Liver (tissue), 9 donors: Measurements from ENCODE around the gene NFATC1. TPM values are rescaled to one million over a fixed set of nuclear protein-coding genes. Genes with fewer than 3 reads are reported as not detected.

ENCODE experiments used
- DNase-seq: peaks from one replicate; pipeline ENCODE4 v3.0.0-alpha.2; 2017; ENCODE audit warnings: low spot score
- H3K27ac ChIP-seq, 2 donors: one replicate each; pipeline ENCODE4 v1.7.0; 2013; ENCODE audit warnings: inconsistent platforms in 2 of 2, low read length in 2 of 2, control low read depth in 1 of 2, low read depth in 1 of 2, mild to moderate bottlenecking in 1 of 2
- H3K27me3 ChIP-seq, 4 donors: one replicate each; pipeline versions ENCODE4 v1.6.1 to v1.7.0; 2013; ENCODE audit warnings: low read length in 3 of 4, inconsistent platforms in 1 of 4, mild to moderate bottlenecking in 1 of 4, moderate library complexity in 1 of 4; ENCODE audit not compliant: control insufficient read depth in 4 of 4, insufficient read depth in 4 of 4
- H3K36me3 ChIP-seq, 4 donors: one replicate each; pipeline versions ENCODE4 v1.6.1 to v1.7.0; 2013; ENCODE audit warnings: low read length in 3 of 4, mild to moderate bottlenecking in 3 of 4, low read depth in 1 of 4, moderate library complexity in 1 of 4; ENCODE audit not compliant: control insufficient read depth in 4 of 4, insufficient read depth in 3 of 4
- H3K4me1 ChIP-seq, 4 donors: one replicate each; pipeline versions ENCODE4 v1.6.1 to v1.7.0; 2013; ENCODE audit warnings: low read length in 3 of 4, mild to moderate bottlenecking in 3 of 4, moderate library complexity in 1 of 4; ENCODE audit not compliant: control insufficient read depth in 4 of 4, insufficient read depth in 4 of 4
- H3K4me3 ChIP-seq, 3 donors: one replicate each; pipeline versions ENCODE4 v1.6.1 to v1.7.0; 2013; ENCODE audit warnings: low read length in 3 of 3, control low read depth in 1 of 3, low read depth in 1 of 3, mild to moderate bottlenecking in 1 of 3
- H3K9ac ChIP-seq, 2 donors: one replicate each; pipeline ENCODE4 v1.7.0; 2013; ENCODE audit warnings: low read length in 2 of 2, mild to moderate bottlenecking in 2 of 2, moderate library complexity in 2 of 2, control low read depth in 1 of 2, low read depth in 1 of 2
- H3K9me3 ChIP-seq, 4 donors: one replicate each; pipeline versions ENCODE4 v1.6.1 to v1.7.0; 2013; ENCODE audit warnings: low read length in 3 of 4; ENCODE audit not compliant: control insufficient read depth in 4 of 4
- FOXA1 ChIP-seq: IDR thresholded peaks from 2 replicates; pipeline ENCODE4 v1.6.1; 2016; ENCODE audit warnings: antibody characterized with exemption
- GABPA ChIP-seq, 2 donors: IDR thresholded peaks in 1 of 2; conservative IDR thresholded peaks in 1 of 2; 2 replicates each; pipeline ENCODE4 v1.6.1; 2016; ENCODE audit warnings: antibody characterized with exemption in 2 of 2, mild to moderate bottlenecking in 1 of 2, moderate library complexity in 1 of 2
- HNF4A ChIP-seq, 2 donors: conservative IDR thresholded peaks; 2 replicates each; pipeline ENCODE4 v1.6.1; 2016; ENCODE audit warnings: antibody characterized with exemption in 2 of 2, mild to moderate bottlenecking in 2 of 2
- HNF4G ChIP-seq: IDR thresholded peaks from 2 replicates; pipeline ENCODE4 v1.6.1; 2016; ENCODE audit warnings: antibody characterized with exemption
- JUND ChIP-seq, 2 donors: IDR thresholded peaks; 2 replicates each; pipeline ENCODE4 v1.6.1; 2016; ENCODE audit warnings: antibody characterized with exemption in 2 of 2
- NR2F2 ChIP-seq: IDR thresholded peaks from 2 replicates; pipeline ENCODE4 v1.6.1; 2016; ENCODE audit warnings: antibody characterized with exemption
- RXRA ChIP-seq, 2 donors: IDR thresholded peaks; 2 replicates each; pipeline ENCODE4 v1.6.1; 2017 to 2018; ENCODE audit warnings: antibody characterized with exemption in 2 of 2, mild to moderate bottlenecking in 1 of 2
- SP1 ChIP-seq: IDR thresholded peaks from 2 replicates; pipeline ENCODE4 v1.6.1; 2018; ENCODE audit warnings: antibody characterized with exemption, mild to moderate bottlenecking
- TAF1 ChIP-seq: conservative IDR thresholded peaks from 2 replicates; pipeline ENCODE4 v1.6.1; 2016; ENCODE audit warnings: antibody characterized with exemption, mild to moderate bottlenecking
- YY1 ChIP-seq: IDR thresholded peaks from 2 replicates; pipeline ENCODE4 v1.6.1; 2016; ENCODE audit warnings: antibody characterized with exemption, mild to moderate bottlenecking
- WGBS: extraction: QIAGEN DNeasy Blood & Tissue Kit; methylation state at CpG from one replicate; pipeline ENCODE4 v1.1.7; 2013; 5-methylcytosine and 5-hydroxymethylcytosine counted together
- polyA plus RNA-seq, 2 donors: library from polyadenylated mRNA; stranded (reverse) in 1 of 2; unstranded in 1 of 2; fragments of 200-250 nt in 1 of 2; fragments of >200 nt in 1 of 2; fragmentation: Nextera tagmentation in 1 of 2; extraction: Ambion mirVana in 1 of 2; gene quantifications; one replicate each; pipeline versions ENCODE4 v1.2.1 to v1.2.3, GENCODE V29; 2013 to 2015
- total RNA-seq, 2 donors: library from RNA; depleted of rRNA; stranded (reverse); fragments of >200 nt; gene quantifications; one replicate each; pipeline ENCODE4 v1.2.3, GENCODE V29; 2014
- TF ChIP-seq, protein P1 (sequence below): IDR thresholded peaks from 2 replicates; pipeline ENCODE4 v1.6.1; 2016; ENCODE audit warnings: antibody characterized with exemption, mild to moderate bottlenecking
- TF ChIP-seq, protein P2 (sequence below): IDR thresholded peaks from 2 replicates; pipeline ENCODE4 v1.6.1; 2016; ENCODE audit warnings: antibody characterized with exemption
- TF ChIP-seq, protein P3 (sequence below): IDR thresholded peaks from 2 replicates; pipeline ENCODE4 v1.6.1; 2016; ENCODE audit warnings: antibody characterized with exemption
- TF ChIP-seq, protein P4 (sequence below): IDR thresholded peaks from 2 replicates; pipeline ENCODE4 v1.6.1; 2016; ENCODE audit warnings: antibody characterized with exemption
- donor health status: healthy.
- donor health status: healthy.
- donor health status: healthy.
- donor health status: healthy.
- donor health status: healthy.

The NFATC1 gene
- total and polyA plus RNA-seq, 4 donors = 0.57 to 2.2 (median 1.3) TPM

DNA sequence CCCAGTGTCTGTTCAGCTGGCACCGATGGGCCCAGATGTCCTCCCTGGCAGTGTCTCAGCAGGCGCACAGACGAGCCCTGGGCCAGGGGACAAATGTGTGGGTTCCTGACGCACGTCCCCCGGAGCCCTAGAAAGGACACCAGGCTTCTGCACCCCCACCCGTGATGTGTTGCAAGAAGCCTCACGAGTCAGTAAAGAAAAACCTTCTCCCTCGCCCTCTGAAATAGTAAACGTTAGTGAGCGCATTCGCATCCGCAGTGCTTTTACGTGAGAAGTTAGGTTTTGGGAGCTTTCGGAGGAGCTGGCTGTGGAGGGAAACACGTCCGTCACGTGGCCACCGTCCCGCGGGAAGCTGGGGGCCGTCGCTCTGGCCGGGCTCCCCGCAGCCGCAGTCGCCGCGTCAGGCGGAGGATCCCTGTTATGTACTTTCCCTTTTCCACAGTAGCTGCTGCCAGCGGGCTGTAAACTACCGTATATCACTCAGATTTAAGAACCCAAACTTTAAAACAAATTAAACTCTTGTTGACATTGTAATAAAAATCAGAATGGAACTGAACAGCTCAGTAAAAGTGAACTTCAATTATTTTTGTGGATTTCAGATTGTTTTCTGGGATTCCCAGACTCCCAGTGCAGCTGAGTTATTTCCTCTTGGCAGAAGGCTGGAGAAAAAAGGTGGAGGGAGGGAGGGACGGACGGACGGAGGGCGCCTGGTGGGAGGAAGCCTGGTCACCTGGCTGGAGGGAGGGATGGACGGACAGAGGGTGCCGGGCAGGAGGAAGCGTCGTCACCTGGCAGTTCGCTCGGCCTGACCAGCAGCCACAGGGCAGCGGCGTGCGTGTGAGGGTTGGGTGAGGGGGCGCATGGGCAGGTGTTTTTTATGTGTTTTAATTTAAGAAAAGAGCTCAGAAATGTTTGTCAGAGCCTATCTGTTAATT, 112.1 kb downstream of the NFATC1 start:
- H3K27me3 ChIP-seq = no peaks in the 10 kb centered on the region
- peak overlapping the region; percentile 50 to 63 for H3K9ac ChIP-seq
- peak overlapping the region; percentile 13 to 41 (median 27) for H3K4me3 ChIP-seq
- H3K27ac ChIP-seq = peak overlapping the region; percentile 74 to 79
- H3K36me3 ChIP-seq = no peaks in the 10 kb centered on the region
- 28% methylated on average over 46 of the region's 46 CpGs for WGBS
- TF ChIP-seq GABPA (IDR thresholded peaks at IDR 0.05 in 1 of 2, conservative IDR thresholded peaks at IDR 0.05 in 1 of 2) = no peak
- TF ChIP-seq, protein P1, sequence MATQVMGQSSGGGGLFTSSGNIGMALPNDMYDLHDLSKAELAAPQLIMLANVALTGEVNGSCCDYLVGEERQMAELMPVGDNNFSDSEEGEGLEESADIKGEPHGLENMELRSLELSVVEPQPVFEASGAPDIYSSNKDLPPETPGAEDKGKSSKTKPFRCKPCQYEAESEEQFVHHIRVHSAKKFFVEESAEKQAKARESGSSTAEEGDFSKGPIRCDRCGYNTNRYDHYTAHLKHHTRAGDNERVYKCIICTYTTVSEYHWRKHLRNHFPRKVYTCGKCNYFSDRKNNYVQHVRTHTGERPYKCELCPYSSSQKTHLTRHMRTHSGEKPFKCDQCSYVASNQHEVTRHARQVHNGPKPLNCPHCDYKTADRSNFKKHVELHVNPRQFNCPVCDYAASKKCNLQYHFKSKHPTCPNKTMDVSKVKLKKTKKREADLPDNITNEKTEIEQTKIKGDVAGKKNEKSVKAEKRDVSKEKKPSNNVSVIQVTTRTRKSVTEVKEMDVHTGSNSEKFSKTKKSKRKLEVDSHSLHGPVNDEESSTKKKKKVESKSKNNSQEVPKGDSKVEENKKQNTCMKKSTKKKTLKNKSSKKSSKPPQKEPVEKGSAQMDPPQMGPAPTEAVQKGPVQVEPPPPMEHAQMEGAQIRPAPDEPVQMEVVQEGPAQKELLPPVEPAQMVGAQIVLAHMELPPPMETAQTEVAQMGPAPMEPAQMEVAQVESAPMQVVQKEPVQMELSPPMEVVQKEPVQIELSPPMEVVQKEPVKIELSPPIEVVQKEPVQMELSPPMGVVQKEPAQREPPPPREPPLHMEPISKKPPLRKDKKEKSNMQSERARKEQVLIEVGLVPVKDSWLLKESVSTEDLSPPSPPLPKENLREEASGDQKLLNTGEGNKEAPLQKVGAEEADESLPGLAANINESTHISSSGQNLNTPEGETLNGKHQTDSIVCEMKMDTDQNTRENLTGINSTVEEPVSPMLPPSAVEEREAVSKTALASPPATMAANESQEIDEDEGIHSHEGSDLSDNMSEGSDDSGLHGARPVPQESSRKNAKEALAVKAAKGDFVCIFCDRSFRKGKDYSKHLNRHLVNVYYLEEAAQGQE = peak; percentile 24
- no peaks in the 10 kb centered on the region for H3K9me3 ChIP-seq
- DNase-seq = no peak
- peaks cover 0 to 12% (median 4%) of the 10 kb centered on the region in 4 donors for H3K4me1 ChIP-seq

DNA sequence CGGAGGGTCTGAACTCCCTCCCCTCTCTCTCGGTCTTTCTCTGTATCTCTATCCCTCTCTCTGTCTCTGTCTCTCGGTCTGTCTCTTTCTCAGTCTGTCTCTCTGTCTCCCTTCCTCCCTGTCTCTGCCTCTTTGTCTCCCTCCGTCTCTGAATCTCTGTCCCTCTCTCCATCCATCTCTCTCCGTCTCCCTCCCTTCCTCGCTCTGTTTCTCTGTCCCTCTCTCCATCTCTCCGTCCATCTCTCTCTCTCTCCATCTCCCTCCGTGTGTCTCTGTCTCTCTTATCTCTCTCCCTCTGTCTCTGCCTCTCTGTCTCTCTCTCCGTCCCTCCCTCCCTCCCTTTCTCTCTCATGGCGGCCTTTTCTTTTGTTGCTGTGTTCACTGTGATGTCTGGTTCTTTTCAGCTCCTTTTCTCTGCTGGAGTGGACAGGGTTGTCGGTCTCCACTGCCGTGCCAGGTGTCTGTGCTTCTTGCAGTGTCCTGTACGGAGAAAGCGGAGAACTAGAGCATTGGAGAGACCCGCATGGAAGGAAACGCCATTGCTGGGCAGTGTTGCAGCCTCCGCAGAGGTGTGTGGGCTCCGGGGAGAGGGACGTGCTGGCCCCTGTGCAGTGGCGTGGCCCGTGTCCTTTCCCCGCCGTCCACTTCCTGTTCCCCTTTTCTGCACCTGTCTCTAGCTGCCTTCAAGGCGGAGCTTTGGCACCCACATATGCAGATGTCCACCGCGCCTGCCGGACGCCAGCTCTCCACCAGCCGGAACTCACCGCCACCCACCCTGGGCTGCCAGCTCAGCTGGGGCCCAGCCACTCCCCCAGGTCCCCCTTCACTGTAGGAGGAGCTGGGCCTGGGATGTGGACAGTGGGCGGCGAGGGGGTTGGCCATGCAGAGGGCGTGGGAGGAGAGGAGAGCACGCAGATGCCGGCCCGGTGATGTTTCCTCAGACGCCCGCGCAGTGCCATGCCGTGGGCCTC, 113.1 kb downstream of the NFATC1 start:
- Histone ChIP-seq H3K4me3 (no peak overlapping the region), H3K27ac (peak overlapping the region in 1 of 2 donors; percentile 79)
- DNase-seq = no peak

DNA sequence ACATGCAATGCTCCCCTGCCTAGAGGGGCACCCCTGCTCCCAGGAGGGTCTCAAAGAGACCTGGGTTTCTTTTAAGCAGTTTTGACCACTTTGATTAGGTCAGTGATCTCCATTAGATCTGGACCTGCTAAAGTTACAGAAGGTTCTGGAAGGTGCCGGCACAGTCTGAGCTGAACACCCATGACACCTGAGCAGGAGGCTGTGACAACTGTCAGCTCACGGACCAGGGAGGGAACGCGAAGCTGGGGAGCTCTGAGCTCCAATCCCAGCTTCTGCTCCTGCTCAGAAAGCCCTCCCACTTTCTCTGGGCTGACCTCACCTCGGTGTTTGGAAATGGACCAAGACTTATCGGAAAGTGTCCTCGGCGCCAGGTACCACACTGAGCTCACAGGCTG, 113.8 kb downstream of the NFATC1 start:
- H3K9me3 ChIP-seq = no peaks in the 10 kb centered on the region
- DNase-seq = no peak
- 87% methylated on average over 8 of the region's 8 CpGs for WGBS
- H3K36me3 ChIP-seq = no peaks in the 10 kb centered on the region
- no peaks in the 10 kb centered on the region for H3K27me3 ChIP-seq
- H3K9ac ChIP-seq = no peak overlapping the region
- H3K27ac ChIP-seq = no peak overlapping the region
- peaks cover 0 to 12% (median 4%) of the 10 kb centered on the region in 4 donors for H3K4me1 ChIP-seq
- no peak overlapping the region for H3K4me3 ChIP-seq
- TF ChIP-seq, protein P2, sequence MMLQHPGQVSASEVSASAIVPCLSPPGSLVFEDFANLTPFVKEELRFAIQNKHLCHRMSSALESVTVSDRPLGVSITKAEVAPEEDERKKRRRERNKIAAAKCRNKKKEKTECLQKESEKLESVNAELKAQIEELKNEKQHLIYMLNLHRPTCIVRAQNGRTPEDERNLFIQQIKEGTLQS = no peak
- no peak for TF ChIP-seq YY1
- no peak for TF ChIP-seq FOXA1
- TF ChIP-seq, protein P3, sequence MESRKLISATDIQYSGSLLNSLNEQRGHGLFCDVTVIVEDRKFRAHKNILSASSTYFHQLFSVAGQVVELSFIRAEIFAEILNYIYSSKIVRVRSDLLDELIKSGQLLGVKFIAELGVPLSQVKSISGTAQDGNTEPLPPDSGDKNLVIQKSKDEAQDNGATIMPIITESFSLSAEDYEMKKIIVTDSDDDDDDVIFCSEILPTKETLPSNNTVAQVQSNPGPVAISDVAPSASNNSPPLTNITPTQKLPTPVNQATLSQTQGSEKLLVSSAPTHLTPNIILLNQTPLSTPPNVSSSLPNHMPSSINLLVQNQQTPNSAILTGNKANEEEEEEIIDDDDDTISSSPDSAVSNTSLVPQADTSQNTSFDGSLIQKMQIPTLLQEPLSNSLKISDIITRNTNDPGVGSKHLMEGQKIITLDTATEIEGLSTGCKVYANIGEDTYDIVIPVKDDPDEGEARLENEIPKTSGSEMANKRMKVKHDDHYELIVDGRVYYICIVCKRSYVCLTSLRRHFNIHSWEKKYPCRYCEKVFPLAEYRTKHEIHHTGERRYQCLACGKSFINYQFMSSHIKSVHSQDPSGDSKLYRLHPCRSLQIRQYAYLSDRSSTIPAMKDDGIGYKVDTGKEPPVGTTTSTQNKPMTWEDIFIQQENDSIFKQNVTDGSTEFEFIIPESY = no peak
- no peak for TF ChIP-seq RXRA (IDR thresholded peaks at IDR 0.05)
- TF ChIP-seq, protein P4, sequence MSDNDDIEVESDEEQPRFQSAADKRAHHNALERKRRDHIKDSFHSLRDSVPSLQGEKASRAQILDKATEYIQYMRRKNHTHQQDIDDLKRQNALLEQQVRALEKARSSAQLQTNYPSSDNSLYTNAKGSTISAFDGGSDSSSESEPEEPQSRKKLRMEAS = no peak
- TF ChIP-seq NR2F2 = no peak
- TF ChIP-seq, protein P1 = no peak
- TF ChIP-seq SP1 = no peak
- TF ChIP-seq HNF4A (conservative IDR thresholded peaks at IDR 0.05) = no peak
- TF ChIP-seq TAF1 = no peak
- TF ChIP-seq JUND (IDR thresholded peaks at IDR 0.05) = no peak

More for the DNA sequence above, 113.1 kb downstream of the NFATC1 start:
- 84% methylated on average over 40 of the region's 40 CpGs for WGBS
- Histone ChIP-seq H3K4me1 (peaks cover 0 to 12% (median 4%) of the 10 kb centered on the region in 4 donors), H3K9ac (no peak overlapping the region), H3K27me3 (no peaks in the 10 kb centered on the region), H3K36me3 (no peaks in the 10 kb centered on the region), H3K9me3 (no peaks in the 10 kb centered on the region)
- TF ChIP-seq HNF4G = no peak
- TF ChIP-seq JUND (IDR thresholded peaks at IDR 0.05) = no peak
- no peak for TF ChIP-seq SP1
- TF ChIP-seq FOXA1 = no peak
